GM19025 (cell line): Measurements from ENCODE around the gene DDX17.

ENCODE experiments used
- ATAC-seq: cut with Tn5 transposase; IDR thresholded peaks from one replicate; pipeline ENCODE4 v1.9.1; 2021; ENCODE audit warnings: mild to moderate bottlenecking, low read depth, moderate library complexity; ENCODE audit not compliant: unreplicated experiment

Gene DDX17

DNA sequence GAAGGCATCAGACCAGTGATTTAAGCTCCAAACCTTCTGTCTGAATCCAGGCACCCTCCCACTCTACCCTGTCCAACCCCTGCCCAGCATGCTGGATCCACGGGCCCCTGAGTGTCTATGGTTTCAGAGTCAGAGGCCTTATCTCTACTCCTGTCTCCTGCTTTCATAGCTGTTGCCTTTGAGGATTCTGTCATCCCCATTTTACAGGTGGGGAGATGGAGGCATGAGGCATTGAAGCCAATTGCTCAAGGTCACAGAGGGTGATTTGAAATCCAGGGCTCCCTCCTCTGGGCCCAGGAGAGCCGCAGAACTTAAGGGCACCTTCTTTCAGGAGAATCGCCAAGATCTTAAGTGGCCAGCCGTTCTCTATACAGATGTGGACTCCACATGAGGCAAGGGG, 54.2 kb downstream of the DDX17 start:
- no peak for ATAC-seq

DNA sequence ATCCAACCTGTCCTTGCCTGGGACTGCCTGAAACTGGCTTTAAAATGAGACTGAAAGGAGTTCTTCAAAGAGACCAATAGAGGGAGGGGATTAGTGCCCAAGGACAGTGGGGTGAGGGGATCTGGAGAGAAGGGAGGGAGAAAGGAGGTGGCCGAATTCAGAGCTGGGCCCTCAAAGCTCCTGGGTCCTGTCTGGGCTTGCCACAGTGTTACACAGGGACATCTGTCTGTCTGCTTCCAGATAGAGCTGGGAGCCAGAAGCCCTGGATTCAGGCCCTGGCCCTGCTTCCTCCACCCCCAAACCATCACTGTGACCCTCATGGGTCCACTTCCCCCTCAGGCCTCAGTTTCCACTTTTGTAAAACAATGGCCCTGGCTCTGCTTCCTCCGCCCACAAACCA, 54.7 kb downstream of the DDX17 start:
- ATAC-seq, result no peak

DNA sequence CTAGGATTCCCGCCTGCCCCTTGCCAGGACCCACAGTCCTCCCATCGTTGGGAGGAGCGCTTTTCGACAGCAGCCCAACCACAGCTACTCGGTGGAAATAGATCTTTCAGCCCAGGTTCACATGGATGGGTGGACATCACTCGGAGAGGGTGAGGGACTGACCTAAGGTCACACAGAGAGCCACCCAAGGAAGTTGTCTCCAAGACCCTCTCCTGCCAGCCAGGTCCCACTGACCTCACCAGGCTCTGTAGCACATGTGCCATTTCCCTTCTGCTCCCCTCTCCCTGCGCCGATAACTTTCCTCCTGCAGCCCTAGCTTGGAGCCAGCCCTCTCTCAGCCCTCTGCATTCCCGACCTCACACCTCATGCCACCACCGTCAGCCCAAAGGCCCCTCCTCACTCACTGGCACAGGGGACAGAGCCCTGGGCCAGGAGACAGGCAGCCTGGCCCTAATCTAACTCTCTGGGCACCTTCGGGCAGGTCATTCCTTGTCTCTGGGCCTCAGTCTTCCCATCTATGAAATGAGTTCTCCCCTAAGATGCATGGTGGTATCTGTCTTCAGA, 55.8 kb downstream of the DDX17 start:
- no peak for ATAC-seq

DNA sequence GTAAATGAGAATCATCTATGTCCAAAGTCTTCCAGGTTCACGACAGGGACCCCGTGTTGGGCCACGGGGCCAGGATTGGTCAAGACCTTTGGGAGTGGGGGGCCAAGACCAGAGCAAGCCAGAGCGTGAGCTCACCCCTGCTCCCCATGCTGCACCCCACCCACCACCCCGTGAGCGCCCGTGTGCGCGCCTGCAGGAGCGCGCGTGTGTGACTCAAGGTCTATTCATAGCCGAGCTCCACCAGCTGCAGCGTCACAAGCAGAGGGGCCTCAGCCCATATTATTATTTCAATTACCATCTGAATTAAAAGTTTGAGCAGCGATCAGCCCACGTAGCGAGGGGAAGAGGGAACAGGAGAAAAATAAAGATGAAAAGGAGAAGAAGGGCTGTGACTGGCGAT, 56.3 kb downstream of the DDX17 start:
- no peak for ATAC-seq

DNA sequence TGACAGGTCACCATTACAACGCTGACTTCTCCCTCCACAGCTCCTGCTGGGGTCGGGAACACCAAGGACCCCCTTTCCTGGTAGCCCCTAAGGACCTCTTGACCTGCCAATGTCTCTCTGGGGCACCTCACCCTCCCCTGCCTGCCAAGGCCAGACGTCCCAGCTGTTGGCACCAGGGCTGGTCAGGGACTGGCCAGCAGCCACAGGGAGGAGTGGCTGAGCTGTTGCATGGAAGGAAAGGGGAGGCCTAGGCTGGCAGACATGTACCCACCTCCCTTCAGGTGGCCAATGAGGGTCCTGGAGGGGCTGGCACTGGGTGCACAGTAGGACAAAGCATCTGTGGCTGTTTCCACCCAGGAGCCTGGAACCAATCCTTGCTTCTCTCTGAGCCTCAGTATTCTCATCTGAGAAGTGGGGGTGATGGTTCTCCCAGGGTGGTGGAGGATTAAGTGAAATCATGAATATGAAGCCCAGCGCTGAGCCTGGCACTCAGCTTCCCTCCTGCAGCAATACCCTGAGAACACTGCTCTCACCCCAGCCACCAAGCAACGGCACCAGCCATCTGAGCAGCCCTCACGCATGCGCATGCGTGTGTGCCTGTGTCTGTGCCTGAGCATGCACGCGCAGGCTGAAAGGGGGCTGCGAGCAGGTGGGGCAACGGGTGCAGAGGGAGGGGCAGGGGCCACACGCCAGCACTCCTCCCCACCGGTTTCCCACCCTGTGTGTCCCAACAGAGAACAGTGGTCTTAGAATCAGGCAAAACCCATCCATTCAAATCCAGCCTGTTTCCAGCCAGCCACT, 57.0 kb downstream of the DDX17 start:
- no peak for ATAC-seq

DNA sequence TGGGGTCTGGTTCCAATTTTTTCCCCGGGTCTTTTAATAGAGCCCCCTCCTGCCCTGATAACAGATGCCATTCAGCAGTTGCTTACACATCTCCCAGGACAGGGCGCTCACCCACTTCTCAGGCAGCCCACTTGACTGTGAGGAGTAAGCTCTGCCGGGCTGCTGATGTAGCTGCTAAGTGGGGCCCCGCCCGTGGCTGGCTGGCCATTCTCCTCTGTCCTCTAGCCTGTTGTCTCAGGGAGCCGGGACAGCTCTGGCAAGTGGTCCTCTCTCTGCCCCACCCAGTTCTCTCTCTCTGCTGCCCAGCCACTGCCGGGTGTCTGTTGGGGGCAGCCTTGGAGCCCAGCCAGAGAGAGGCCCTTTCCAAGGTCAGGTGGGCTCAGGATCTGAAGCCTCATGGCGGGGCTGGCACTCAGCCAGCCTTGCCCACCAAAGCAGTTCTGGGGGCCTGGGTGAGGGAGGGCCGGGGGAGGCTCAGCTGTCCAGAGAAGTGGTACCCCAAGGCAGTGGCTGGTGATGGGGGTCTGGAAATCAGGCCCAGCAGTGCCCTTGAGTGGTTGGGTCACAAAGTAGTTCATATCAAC, 60.0 kb downstream of the DDX17 start:
- no peak for ATAC-seq

DNA sequence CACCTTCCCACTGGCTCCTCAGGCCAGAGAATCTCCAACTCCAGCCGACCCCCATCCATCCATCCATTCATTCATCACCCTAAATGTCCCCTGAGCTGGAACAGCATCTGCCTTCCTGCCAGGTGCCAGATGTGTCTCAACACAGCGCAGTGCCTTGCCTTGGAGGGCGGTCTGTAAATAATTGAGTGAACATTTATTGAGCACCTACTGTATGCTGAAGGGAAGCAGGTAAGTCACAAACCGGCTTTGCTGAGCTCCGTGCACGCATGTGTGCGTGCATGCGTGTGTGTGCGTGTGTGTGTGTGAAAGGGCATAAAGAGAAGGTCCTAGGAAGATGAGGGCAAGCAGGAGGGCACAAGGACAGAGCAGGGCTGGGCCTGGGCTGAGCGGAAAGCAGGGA, 61.3 kb downstream of the DDX17 start:
- no peak for ATAC-seq

DNA sequence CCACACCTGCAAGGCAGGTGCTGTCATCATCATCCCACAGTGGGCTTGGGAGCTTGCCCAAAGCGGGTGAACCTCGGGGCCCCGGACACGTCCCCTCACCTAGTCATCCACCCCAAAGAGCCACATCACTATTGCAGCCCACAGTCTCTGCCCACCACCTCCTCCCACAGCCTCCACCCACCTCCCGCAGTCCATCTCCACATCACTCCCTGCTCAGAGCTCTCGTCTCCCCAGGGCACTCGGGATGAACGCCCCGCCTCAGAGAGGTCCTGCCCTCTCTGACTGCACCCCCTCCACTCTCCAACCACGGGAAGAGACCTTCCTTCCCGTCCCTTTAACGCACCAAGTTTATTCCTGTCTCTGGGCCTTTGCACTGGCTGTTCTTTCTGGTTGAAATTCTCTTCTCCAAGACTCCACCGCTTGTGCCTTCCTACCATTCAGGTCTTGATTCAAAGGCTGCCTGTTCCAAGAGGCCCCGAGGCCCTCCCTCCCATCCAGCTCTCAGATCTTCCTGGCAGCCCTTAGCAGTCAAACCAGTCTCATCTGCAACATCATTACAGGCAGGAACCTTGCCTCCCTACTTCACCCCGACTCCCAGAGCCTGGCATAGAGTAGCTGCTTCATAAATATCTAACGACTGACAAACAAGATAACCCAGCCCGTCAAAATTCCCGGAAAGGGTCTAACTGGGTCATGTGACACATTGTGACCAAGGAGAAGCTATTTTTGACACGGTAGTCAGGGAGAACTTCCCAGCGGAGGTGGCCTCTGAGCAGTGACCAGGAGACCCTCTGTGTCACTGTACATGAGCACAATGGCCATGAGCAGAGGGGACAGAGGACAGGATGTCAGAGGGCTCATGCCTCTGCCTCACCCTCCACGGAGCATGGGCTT, 62.2 kb downstream of the DDX17 start:
- no peak for ATAC-seq

DNA sequence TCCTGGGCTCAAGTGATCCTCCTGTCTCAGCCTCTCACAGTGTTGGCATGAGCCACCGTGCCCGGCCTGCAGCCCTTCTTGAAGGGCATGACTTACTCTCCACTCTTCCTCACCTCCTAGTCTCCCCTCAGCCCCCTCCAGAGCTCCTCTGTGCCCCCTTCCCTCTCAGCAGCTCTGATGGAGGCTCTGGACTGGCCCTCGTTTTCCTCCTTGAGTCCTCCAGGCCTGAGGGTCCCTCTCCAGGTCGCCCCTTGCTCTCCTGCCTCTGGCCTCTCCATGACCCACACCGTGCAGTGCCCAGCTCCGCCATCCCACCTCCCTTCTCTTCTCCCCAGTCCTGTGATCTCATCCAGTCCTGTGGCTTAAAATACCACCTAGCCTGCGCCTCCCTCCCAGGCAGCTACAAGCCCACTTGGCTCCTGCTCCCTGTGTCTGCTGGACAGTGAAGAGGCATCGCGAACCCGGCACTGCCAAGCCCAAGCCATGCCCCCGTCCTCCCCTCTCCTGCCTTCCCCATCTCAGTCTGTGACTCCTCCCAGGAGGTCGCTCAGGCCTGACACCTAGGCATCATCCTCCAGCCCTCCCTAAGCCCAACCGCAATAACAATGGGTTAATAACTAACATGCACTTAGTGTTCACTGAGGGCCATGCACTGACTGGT, 63.0 kb downstream of the DDX17 start:
- ATAC-seq, result no peak

DNA sequence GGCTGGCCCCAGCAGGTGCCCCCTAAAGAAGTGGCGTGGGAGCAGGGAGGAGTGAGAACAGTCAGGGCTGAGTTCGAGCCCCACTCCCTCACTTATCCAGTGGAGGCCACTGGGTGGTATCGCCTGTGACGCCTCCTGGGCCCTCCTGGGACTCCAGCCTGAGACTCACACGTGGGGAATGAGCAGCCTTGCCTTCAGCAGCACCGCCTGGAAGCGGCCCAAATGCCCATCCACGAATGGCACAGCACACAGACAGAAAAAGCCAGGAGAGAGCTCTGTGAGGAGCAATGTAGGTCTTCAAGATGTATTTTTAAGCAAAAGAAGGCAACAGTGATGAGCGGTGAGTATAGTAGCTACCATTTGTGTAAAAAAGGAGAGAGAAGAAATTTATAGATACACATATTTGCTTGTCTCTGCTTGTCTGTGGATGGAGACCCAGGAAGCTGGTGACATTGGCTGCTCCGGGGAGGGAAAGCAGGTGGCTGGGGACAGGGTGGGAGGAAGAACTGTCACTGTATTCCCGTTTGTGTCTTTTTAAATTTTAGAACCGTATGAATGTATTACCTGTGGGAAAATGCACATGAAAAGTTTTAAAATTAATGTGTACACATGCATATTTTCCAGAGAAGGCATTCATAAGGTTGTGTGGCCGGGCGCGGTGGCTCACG, 64.4 kb downstream of the DDX17 start:
- ATAC-seq, result no peak

DNA sequence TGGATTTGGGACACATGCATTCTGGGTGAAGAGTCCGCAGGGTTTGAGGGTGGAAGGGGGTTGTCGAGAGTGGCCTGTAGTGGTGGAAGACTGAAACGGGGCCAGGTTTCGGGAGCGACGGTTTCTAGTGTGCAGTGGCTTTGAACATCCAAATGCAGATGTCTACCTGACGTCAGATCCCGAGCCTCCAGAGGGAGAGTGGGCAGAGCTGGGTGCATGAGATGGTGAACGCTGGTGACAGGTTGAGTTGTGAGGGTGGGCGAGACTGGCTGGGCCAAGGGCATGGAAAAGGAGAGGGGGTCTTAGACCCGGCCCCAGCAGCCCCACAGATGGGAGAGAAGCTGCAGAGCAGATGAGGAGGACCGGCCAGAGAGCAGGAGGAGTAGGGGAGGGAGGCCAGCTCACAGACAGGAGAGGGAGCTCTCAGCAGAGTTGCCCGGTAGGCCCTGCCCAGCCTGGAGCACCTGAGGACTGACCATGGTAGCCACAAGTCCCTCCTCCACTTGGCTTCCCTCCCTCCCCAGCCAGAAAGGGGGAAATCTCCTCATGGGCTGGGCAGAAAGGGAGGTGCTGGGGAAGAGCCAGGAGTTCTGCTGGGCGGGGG, 65.3 kb downstream of the DDX17 start:
- no peak for ATAC-seq

DNA sequence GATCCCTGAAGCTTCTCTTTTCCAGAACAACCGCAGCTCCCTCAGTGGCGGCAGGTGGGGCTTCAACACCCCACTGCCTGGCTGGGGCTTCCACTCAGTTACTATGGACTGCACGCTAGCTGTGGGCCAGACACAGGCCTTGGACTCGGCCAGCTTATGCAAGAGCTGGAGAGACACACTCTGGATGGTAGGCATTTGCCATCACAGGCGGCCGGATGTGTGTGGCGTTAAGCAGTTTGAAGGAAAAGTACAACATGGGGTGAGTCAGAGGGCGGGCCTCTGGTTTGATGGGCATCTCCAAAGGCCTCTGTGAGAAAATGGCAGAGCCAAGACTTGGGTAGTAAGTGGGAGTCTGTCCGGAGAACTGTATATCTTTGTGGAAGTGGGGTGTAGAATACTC, 68.7 kb downstream of the DDX17 start:
- no peak for ATAC-seq

DNA sequence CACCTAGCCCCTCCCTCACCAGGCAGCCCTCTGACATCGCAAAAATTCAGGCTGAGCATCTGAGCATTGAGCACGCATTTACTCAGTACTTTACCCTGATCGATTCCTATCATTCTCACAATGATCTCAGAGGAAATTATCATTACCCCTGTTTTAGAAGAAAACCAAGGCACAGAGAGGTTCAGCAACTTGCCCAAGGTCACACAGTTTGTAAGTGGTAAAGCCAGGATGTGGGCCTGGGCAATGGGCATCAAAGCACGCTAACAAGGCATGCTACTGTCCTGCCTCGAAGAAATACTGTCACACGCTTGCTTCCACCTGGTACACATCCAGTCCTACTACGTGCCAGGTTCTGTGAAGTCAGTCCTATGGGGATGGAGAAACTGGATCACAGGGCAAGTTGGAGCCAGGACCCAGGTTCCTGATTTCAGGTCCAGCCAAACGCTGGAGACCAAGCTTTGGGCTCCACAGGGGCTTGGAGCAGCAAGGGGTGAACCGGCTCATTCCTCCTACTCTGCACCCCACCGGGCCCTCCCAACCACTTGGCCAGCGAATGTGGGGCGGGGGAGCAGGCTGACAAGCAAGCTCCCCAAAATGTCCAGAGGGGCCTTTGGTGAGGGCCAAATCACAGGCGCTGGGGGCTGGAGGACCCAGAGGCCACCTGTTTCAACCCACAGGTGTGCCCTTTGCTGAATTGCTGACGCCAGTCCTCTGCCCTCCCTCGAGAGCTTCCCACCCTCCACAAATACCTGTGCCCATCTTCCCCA, 69.3 kb downstream of the DDX17 start:
- no peak for ATAC-seq

DNA sequence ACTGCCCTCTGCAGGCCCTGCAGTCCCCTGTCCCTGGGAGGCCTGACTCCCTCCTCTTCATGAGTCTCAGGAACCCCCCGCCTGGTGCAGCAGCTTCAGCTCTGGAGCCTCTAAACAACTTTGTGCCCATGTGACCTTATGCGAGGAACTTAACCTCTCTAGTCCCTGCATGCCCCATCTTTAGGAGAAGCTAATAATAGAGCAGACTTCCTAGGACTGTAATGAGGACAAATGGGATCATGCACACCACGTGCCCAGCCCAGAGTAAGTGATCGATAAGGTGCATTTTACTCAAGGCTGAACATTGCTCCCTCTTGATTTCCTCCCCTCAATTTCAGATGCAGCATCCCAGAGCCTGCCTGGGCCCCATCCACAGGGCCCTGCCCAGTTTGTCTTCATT, 70.1 kb downstream of the DDX17 start:
- ATAC-seq, result no peak

DNA sequence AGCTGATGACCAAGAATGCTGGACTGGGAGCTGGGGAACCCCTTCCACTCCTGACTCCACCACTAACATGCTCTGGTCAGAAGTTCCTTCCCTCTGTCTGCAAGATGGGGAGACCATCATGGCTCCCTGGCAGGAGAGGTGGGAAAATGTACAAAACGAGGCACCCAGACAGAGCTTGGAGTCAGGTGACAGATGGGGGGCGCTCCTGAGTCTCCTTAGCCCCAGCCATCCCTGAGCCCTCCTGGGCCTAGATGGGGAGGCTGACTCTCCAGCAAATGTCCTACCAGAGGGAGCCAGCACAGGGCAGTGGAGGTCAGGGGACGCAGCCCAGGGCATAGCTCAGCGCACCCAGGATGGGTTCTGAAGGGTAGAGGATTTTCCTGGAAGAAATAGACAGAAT, 71.1 kb downstream of the DDX17 start:
- ATAC-seq, result no peak

DNA sequence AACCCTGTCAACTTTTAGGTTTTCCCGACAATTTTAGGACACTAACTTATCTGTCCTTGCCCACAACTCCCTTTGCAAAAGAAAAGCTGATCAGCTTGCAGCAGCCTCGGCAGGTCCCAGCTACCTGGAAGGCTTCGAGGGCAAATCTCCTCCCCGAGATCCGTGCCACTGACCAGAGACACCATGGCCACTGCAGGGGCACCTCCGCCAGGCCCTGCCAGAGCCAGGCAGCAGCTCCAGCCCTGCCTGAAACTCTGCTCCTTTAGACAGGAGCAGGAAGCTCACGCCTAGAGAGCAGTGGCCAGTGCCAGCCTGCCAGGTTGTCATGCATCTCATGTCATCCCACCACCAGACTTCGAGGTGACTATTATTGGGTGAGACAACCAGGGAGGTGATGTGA, 72.2 kb downstream of the DDX17 start:
- no peak for ATAC-seq
